Measurements from ENCODE around the gene BLTP1. TPM values are rescaled to one million over a fixed set of nuclear protein-coding genes. Genes with fewer than 3 reads are reported as not detected.
A peak's percentile ranks its signal among the peaks of the same experiment; 100 is the strongest.
"Not testable (repeated sequence)": the region's sequence is repeated elsewhere in the genome, so short reads cannot be mapped to it uniquely, and the experiment has no call there.

The BLTP1 gene
- 42.5 TPM for polyA plus RNA-seq (ENCODE audit: insufficient read length)

- peak; percentile 94 for DNase-seq
Measured at GRCh38 chr4:122151982-122152710, at the start of gene BLTP1. Gene BLTP1 (plus strand): TSS chr4:122152331. CDS start chr4:122170648, 18,317 bp downstream.

- DNase-seq, result no peak
Measured at GRCh38 chr4:122104184-122104583, 47.9 kb upstream of the BLTP1 start.

GRCh38 chr4:122107680-122108079 is 44.5 kb upstream of the BLTP1 start:
- DNase-seq, result no peak

- DNase-seq, result not testable (repeated sequence)
Measured at GRCh38 chr4:122110304-122110703, 41.8 kb upstream of the BLTP1 start.

- DNase-seq, result no peak
Measured at GRCh38 chr4:122117743-122118142, 34.4 kb upstream of the BLTP1 start.

GRCh38 chr4:122118243-122118642 is 33.9 kb upstream of the BLTP1 start:
- DNase-seq, result no peak

GRCh38 chr4:122119739-122120138 is 32.4 kb upstream of the BLTP1 start:
- no peak for DNase-seq

- DNase-seq, result no peak
Measured at GRCh38 chr4:122121593-122121992, 30.5 kb upstream of the BLTP1 start.

GRCh38 chr4:122122083-122122482 is 30.0 kb upstream of the BLTP1 start:
- DNase-seq, result no peak

- DNase-seq, result no peak
Measured at GRCh38 chr4:122129061-122129460, 23.1 kb upstream of the BLTP1 start.

- no peak for DNase-seq
Measured at GRCh38 chr4:122131562-122132157, 20.5 kb upstream of the BLTP1 start.

GRCh38 chr4:122132891-122133290 is 19.2 kb upstream of the BLTP1 start:
- no peak for DNase-seq

- DNase-seq, result no peak
Measured at GRCh38 chr4:122139139-122139538, 13.0 kb upstream of the BLTP1 start.

GRCh38 chr4:122140834-122141233 is 11.3 kb upstream of the BLTP1 start:
- DNase-seq, result no peak

- DNase-seq, result no peak
Measured at GRCh38 chr4:122142687-122143086, 9.4 kb upstream of the BLTP1 start.

- DNase-seq, result no peak
Measured at GRCh38 chr4:122146652-122147051, 5.5 kb upstream of the BLTP1 start.

- no peak for DNase-seq
Measured at GRCh38 chr4:122150931-122151330, 1.2 kb upstream of the BLTP1 start.

GRCh38 chr4:122152711-122153226 is 638 bp downstream of the BLTP1 start:
- DNase-seq, result no peak

- DNase-seq, result no peak
Measured at GRCh38 chr4:122156819-122157218, 4.7 kb downstream of the BLTP1 start.

GRCh38 chr4:122163301-122163700 is 11.2 kb downstream of the BLTP1 start:
- no peak for DNase-seq

GRCh38 chr4:122163767-122164166 is 11.6 kb downstream of the BLTP1 start:
- no peak for DNase-seq

GRCh38 chr4:122167369-122167768 is 15.2 kb downstream of the BLTP1 start:
- no peak for DNase-seq

GRCh38 chr4:122170775-122171174 is 18.6 kb downstream of the BLTP1 start:
- DNase-seq, result no peak

- DNase-seq, result peak; percentile 20
Measured at GRCh38 chr4:122171323-122171722, 19.2 kb downstream of the BLTP1 start.

All from hindlimb muscle (tissue), 1 donor.